ENCODE measurements around the gene ANKIB1. TPM values are rescaled to one million over a fixed set of nuclear protein-coding genes. Genes with fewer than 3 reads are reported as not detected.

ANKIB1 gene
- 58.7 and 65.0 TPM in 2 replicates for total RNA-seq (ENCODE audit: low replicate concordance)
- long read RNA-seq, full-length matches to known transcripts: 2 of 44 reads
- long read RNA-seq, partial matches to known transcripts: 22 of 44 reads
- long read RNA-seq, other reads (novel, unspliced or antisense): 20 of 44 reads

GRCh38 chr7:92245487-92246359, at the start of gene ANKIB1, which contains the start of gene KRIT1:
TSS of gene ANKIB1 (plus strand) at chr7:92245974. CDS start at chr7:92294979, 49,005 bp downstream.
TSS of gene KRIT1 (minus strand) at chr7:92245914. CDS start at chr7:92242135, 3,779 bp downstream.
- peak within 1 kb of the TSS; percentile 98 for H3K4me3 Mint-ChIP-seq
- no peaks in the 10 kb centered on the region for H3K36me3 Mint-ChIP-seq
- no peaks in the 10 kb centered on the region for H3K27me3 Mint-ChIP-seq
- H3K9me3 Mint-ChIP-seq: no peaks in the 10 kb centered on the region
- peak within 1 kb of the TSS; percentile 100 for H3K27ac Mint-ChIP-seq
- peaks cover 32% of the 10 kb centered on the region for H3K4me1 Mint-ChIP-seq (ENCODE audit: unreplicated experiment)
- DNase-seq (ENCODE audit: extremely low spot score, unreplicated experiment): peak; percentile 86
- peak; percentile 35 for TF ChIP-seq CTCF (conservative IDR thresholded peaks at IDR 0.05)

GRCh38 chr7:92200791-92201190, 45.0 kb upstream of the ANKIB1 start:
- no peak for TF ChIP-seq CTCF (conservative IDR thresholded peaks at IDR 0.05)
- Mint-ChIP-seq H3K27me3 (no peaks in the 10 kb centered on the region), H3K27ac (no peak overlapping the region)

GRCh38 chr7:92205987-92206386, 39.8 kb upstream of the ANKIB1 start:
- peaks cover 41% of the 10 kb centered on the region for H3K36me3 Mint-ChIP-seq
- H3K4me1 Mint-ChIP-seq (ENCODE audit: unreplicated experiment): no peaks in the 10 kb centered on the region
- no peak for TF ChIP-seq CTCF (conservative IDR thresholded peaks at IDR 0.05)
- no peak overlapping the region for H3K27ac Mint-ChIP-seq
- no peak for DNase-seq (ENCODE audit: extremely low spot score, unreplicated experiment)
- H3K27me3 Mint-ChIP-seq: no peaks in the 10 kb centered on the region
- H3K4me3 Mint-ChIP-seq: no peak overlapping the region
- H3K9me3 Mint-ChIP-seq: no peaks in the 10 kb centered on the region

More at GRCh38 chr7:92200791-92201190, 45.0 kb upstream of the ANKIB1 start:
- H3K4me1 Mint-ChIP-seq (ENCODE audit: unreplicated experiment): no peaks in the 10 kb centered on the region
- no peak overlapping the region for H3K4me3 Mint-ChIP-seq
- DNase-seq (ENCODE audit: extremely low spot score, unreplicated experiment): no peak
- H3K36me3 Mint-ChIP-seq: peaks cover 24% of the 10 kb centered on the region
- H3K9me3 Mint-ChIP-seq: no peaks in the 10 kb centered on the region

GRCh38 chr7:92206672-92207071, 39.1 kb upstream of the ANKIB1 start:
- Mint-ChIP-seq H3K27ac (no peak overlapping the region), H3K36me3 (peaks cover 43% of the 10 kb centered on the region), H3K4me3 (no peak overlapping the region), H3K4me1 (ENCODE audit: unreplicated experiment) (no peaks in the 10 kb centered on the region), H3K27me3 (no peaks in the 10 kb centered on the region), H3K9me3 (no peaks in the 10 kb centered on the region)
- no peak for TF ChIP-seq CTCF (conservative IDR thresholded peaks at IDR 0.05)
- DNase-seq (ENCODE audit: extremely low spot score, unreplicated experiment): no peak

GRCh38 chr7:92221766-92222165, 24.0 kb upstream of the ANKIB1 start:
- Mint-ChIP-seq H3K27ac (peak overlapping the region; percentile 30), H3K36me3 (peaks cover 39% of the 10 kb centered on the region), H3K27me3 (no peaks in the 10 kb centered on the region), H3K4me1 (ENCODE audit: unreplicated experiment) (no peaks in the 10 kb centered on the region), H3K4me3 (no peak overlapping the region), H3K9me3 (no peaks in the 10 kb centered on the region)
- TF ChIP-seq CTCF (conservative IDR thresholded peaks at IDR 0.05): no peak
- no peak for DNase-seq (ENCODE audit: extremely low spot score, unreplicated experiment)

All from type B pancreatic cell (in vitro differentiated cells).